B cell (primary cell): ENCODE results near the gene PRSS38. TPM values are rescaled to one million over a fixed set of nuclear protein-coding genes. Genes with fewer than 3 reads are reported as not detected.

Experiments
- ATAC-seq: fragments of 200-7000 bp; cut with Tn5 transposase; one replicate; pipeline ENCODE4 v1.10.0; 2021; ENCODE audit warnings: low read depth, mild to moderate bottlenecking, moderate number of reproducible peaks, moderate library complexity
- CTCF ChIA-PET: fragments of 350-600 bp; sonication (Branson Sonifier 250); formaldehyde crosslinking; loops from one replicate; lab custom pipeline; 2021; ENCODE audit warnings: antibody characterized with exemption, inconsistent platforms; lab: Charles Lee
- POLR2A ChIA-PET: fragments of 350-600 bp; sonication (Branson Sonifier 250); formaldehyde crosslinking; loops from one replicate; lab custom pipeline; 2021; ENCODE audit warnings: antibody characterized with exemption; lab: Charles Lee
- DNase-seq: peaks from one replicate; pipeline ENCODE4 v3.0.0; 2013
- H2AFZ ChIP-seq: 2 replicates; pipeline ENCODE4 v1.6.1; 2012; ENCODE audit warnings: mild to moderate bottlenecking, low read depth, low read length; ENCODE audit not compliant: insufficient read depth, poor library complexity, severe bottlenecking
- H3K27ac ChIP-seq, 2 donors: 1 replicate in 1 of 2; 2 replicates in 1 of 2; pipeline ENCODE4 v1.5.1; 2012 to 2013; ENCODE audit warnings: low read length in 2 of 2, mild to moderate bottlenecking in 2 of 2, moderate library complexity in 1 of 2
- H3K27me3 ChIP-seq, 4 experiments: fragments of 200-600 bp in 1 of 4; sonication (generic) in 1 of 4; replicated peaks in 1 of 4; 1 replicate in 2 of 4; 2 replicates in 2 of 4; pipeline versions ENCODE4 v1.6.1 to v1.7.0; 2013 to 2016; ENCODE audit warnings: low read length in 3 of 4, mild to moderate bottlenecking in 2 of 4, mixed read lengths in 1 of 4, moderate library complexity in 1 of 4; ENCODE audit not compliant: insufficient read depth in 4 of 4, control insufficient read depth in 3 of 4; ENCODE audit errors: control extremely low read depth in 1 of 4
- H3K36me3 ChIP-seq, 2 experiments: replicated peaks in 1 of 2; 1 replicate in 1 of 2; 2 replicates in 1 of 2; pipeline versions ENCODE4 v1.6.1 to v1.7.1; 2013; ENCODE audit warnings: low read length in 1 of 2; ENCODE audit not compliant: insufficient read depth in 2 of 2, control insufficient read depth in 1 of 2; ENCODE audit errors: control extremely low read depth in 1 of 2, extremely low read depth in 1 of 2
- H3K4me1 ChIP-seq, 2 donors: fragments of 200-600 bp in 1 of 2; sonication (generic) in 1 of 2; 1 replicate in 1 of 2; 2 replicates in 1 of 2; pipeline versions ENCODE4 v1.5.1 to v1.6.1; 2013 to 2017; ENCODE audit warnings: low read length in 2 of 2; ENCODE audit not compliant: control insufficient read depth in 2 of 2, insufficient read depth in 2 of 2
- H3K4me2 ChIP-seq: replicated peaks from 2 replicates; pipeline ENCODE3; 2012; ENCODE audit warnings: mild to moderate bottlenecking, low read depth, low read length; ENCODE audit not compliant: poor library complexity, severe bottlenecking
- H3K4me3 ChIP-seq, 5 experiments: fragments of 200-600 bp in 1 of 5; sonication (generic) in 1 of 5; 1 replicate in 3 of 5; 2 replicates in 2 of 5; pipeline versions ENCODE4 v1.5.1 to v1.7.0; 2011 to 2016; ENCODE audit warnings: low read length in 4 of 5, mild to moderate bottlenecking in 4 of 5, low read depth in 2 of 5, control low read depth in 1 of 5, moderate library complexity in 1 of 5; ENCODE audit not compliant: insufficient read depth in 1 of 5; ENCODE audit errors: control extremely low read depth in 1 of 5, extremely low read depth in 1 of 5
- H3K79me2 ChIP-seq: fragments of 200-600 bp; sonication (generic); one replicate; pipeline ENCODE4 v1.6.0; 2016; ENCODE audit warnings: low read length; ENCODE audit not compliant: control insufficient read depth, insufficient read depth
- H3K9ac ChIP-seq: fragments of 200-600 bp; sonication (generic); 2 replicates; pipeline ENCODE4 v1.6.1; 2017; ENCODE audit warnings: mild to moderate bottlenecking, low read length, moderate library complexity
- H3K9me3 ChIP-seq, 3 donors: one replicate each; pipeline versions ENCODE4 v1.6.1 to v1.7.1; 2013; ENCODE audit warnings: low read length in 2 of 3; ENCODE audit not compliant: control insufficient read depth in 2 of 3, insufficient read depth in 1 of 3; ENCODE audit errors: control extremely low read depth in 1 of 3
- H4K20me1 ChIP-seq: 2 replicates; pipeline ENCODE4 v1.6.0; 2012; ENCODE audit warnings: mild to moderate bottlenecking, low read length; ENCODE audit not compliant: insufficient read depth, control insufficient read depth, poor library complexity, severe bottlenecking
- H3K27ac Mint-ChIP-seq: one replicate; pipeline ENCODE4 v1.8.0; 2021; ENCODE audit warnings: mixed read lengths
- H3K27me3 Mint-ChIP-seq: one replicate; pipeline ENCODE4 v1.8.0; 2021; ENCODE audit warnings: mixed read lengths
- H3K4me1 Mint-ChIP-seq: one replicate; pipeline ENCODE4 v1.8.0; 2021; ENCODE audit warnings: mixed read lengths
- H3K4me3 Mint-ChIP-seq: one replicate; pipeline ENCODE4 v1.8.0; 2021; ENCODE audit warnings: mixed read lengths
- H3K9me3 Mint-ChIP-seq: one replicate; pipeline ENCODE4 v1.8.0; 2022; ENCODE audit warnings: mixed read lengths; ENCODE audit not compliant: insufficient read depth
- CTCF ChIP-seq: fragments of 200-600 bp; IDR thresholded peaks from one replicate; pipeline ENCODE4 v1.8.0; 2022; ENCODE audit warnings: antibody characterized with exemption, mild to moderate bottlenecking
- EZH2 ChIP-seq: IDR thresholded peaks from 2 replicates; pipeline ENCODE4 v1.6.1; 2012; ENCODE audit warnings: borderline replicate concordance, low read depth, mild to moderate bottlenecking, moderate library complexity, low read length; ENCODE audit not compliant: insufficient read depth, poor library complexity, severe bottlenecking
- WGBS: methylation state at CpG from one replicate; pipeline ENCODE4 v1.1.5; 2013; ENCODE audit warnings: missing lambda C conversion rate; ENCODE audit not compliant: insufficient coverage; 5-methylcytosine and 5-hydroxymethylcytosine counted together
- intact Hi-C: fragments of 100-400 bp; cut with micrococcal nuclease; formaldehyde crosslinking; loops from one replicate; pipeline ENCODE4 v1.10.0; 2022
- polyA plus RNA-seq: library from polyadenylated mRNA; depleted of rRNA; stranded (reverse); fragments of >200 nt; gene quantifications from 2 replicates; pipeline ENCODE4 v1.2.3, GENCODE V29; 2012
- total RNA-seq, 2 donors: library from RNA; stranded (reverse); fragments of 120-200 nt in 1 of 2; gene quantifications; 1 replicate in 1 of 2; 2 replicates in 1 of 2; pipeline versions ENCODE4 v1.2.3 to v1.2.4, GENCODE V29; 2013 to 2022

PRSS38 gene
- total and polyA plus RNA-seq, 2 donors (not counting 1 experiment from before 2014, with no cell fraction given), result not detected

GRCh38 chr1:227771326-227771725, 44.1 kb upstream of the PRSS38 start:
- peaks cover 0 to 7% of the 10 kb centered on the region in 2 donors for H3K4me1 ChIP-seq
- no peak for DNase-seq
- ChIA-PET CTCF (interaction anchor here (1.3 kb wide), 1 partner anchor 9 kb away, joined by 4 read pairs; no protein-coding TSS in a partner anchor), POLR2A (no interaction called here)
- H3K4me3 Mint-ChIP-seq, result no peak overlapping the region
- WGBS, result 100% methylated on average over 2 of the region's 8 CpGs
- peaks cover 10% of the 10 kb centered on the region for H3K4me1 Mint-ChIP-seq
- H3K4me3 ChIP-seq, result no peak overlapping the region
- no peak for TF ChIP-seq CTCF
- no peak for TF ChIP-seq EZH2
- H3K4me2 ChIP-seq, result no peak overlapping the region
- H3K27me3 Mint-ChIP-seq, result no peaks in the 10 kb centered on the region
- H2AFZ ChIP-seq, result no peak overlapping the region
- no peaks in the 10 kb centered on the region for H4K20me1 ChIP-seq
- no peaks in the 10 kb centered on the region for H3K9me3 Mint-ChIP-seq
- no peaks in the 10 kb centered on the region for H3K27me3 ChIP-seq
- no peak overlapping the region for H3K9ac ChIP-seq
- H3K27ac Mint-ChIP-seq, result no peak overlapping the region
- no peaks in the 10 kb centered on the region for H3K9me3 ChIP-seq
- H3K27ac ChIP-seq, result no peak overlapping the region
- no peaks in the 10 kb centered on the region for H3K79me2 ChIP-seq
- peaks cover 0 to 47% of the 10 kb centered on the region in 2 experiments for H3K36me3 ChIP-seq
- ATAC-seq, result no peak
- intact Hi-C loops, result no loop called here

GRCh38 chr1:227771771-227772170, 43.7 kb upstream of the PRSS38 start:
- ATAC-seq, result no peak
- Histone ChIP-seq H3K9ac (no peak overlapping the region), H3K4me2 (no peak overlapping the region), H3K9me3 (no peaks in the 10 kb centered on the region), H2AFZ (no peak overlapping the region), H3K27me3 (no peaks in the 10 kb centered on the region), H3K4me3 (no peak overlapping the region), H3K27ac (no peak overlapping the region), H4K20me1 (no peaks in the 10 kb centered on the region), H3K79me2 (no peaks in the 10 kb centered on the region), H3K4me1 (peaks cover 0 to 2% of the 10 kb centered on the region in 2 donors), H3K36me3 (peaks cover 0 to 49% of the 10 kb centered on the region in 2 experiments)
- WGBS, result 100% methylated on average over 2 of the region's 7 CpGs
- Mint-ChIP-seq H3K9me3 (no peaks in the 10 kb centered on the region), H3K27ac (no peak overlapping the region), H3K4me3 (no peak overlapping the region), H3K4me1 (peaks cover 7% of the 10 kb centered on the region), H3K27me3 (no peaks in the 10 kb centered on the region)
- DNase-seq, result no peak
- TF ChIP-seq CTCF, result no peak
- no peak for TF ChIP-seq EZH2
- ChIA-PET POLR2A (no interaction called here), CTCF (interaction anchor here (0.9 kb wide), 1 partner anchor 10 kb away, joined by 3 read pairs; no protein-coding TSS in a partner anchor)
- intact Hi-C loops, result no loop called here
